GM19035 (cell line): Measurements from ENCODE around the gene BCAN.
"Not testable (repeated sequence)": the region's sequence is repeated elsewhere in the genome, so short reads cannot be mapped to it uniquely, and the experiment has no call there.

Experiments used
- ATAC-seq: cut with Tn5 transposase; IDR thresholded peaks from one replicate; pipeline ENCODE4 v1.9.1; 2021; ENCODE audit not compliant: unreplicated experiment

The BCAN gene

GRCh38 chr1:156641761-156642264 is at the start of gene BCAN:
TSS of gene BCAN (plus strand) at chr1:156642117. CDS start at chr1:156646055, 3,938 bp downstream.
- ATAC-seq = no peak

- ATAC-seq = no peak
Measured at GRCh38 chr1:156592158-156592909, 49.6 kb upstream of the BCAN start.

- no peak for ATAC-seq
Measured at GRCh38 chr1:156592910-156593660, 48.8 kb upstream of the BCAN start.

- ATAC-seq = no peak
Measured at GRCh38 chr1:156593661-156593989, 48.3 kb upstream of the BCAN start.

- no peak for ATAC-seq
Measured at GRCh38 chr1:156594190-156594589, 47.7 kb upstream of the BCAN start.

- no peak for ATAC-seq
Measured at GRCh38 chr1:156595016-156595415, 46.9 kb upstream of the BCAN start.

GRCh38 chr1:156596426-156596825 is 45.5 kb upstream of the BCAN start:
- no peak for ATAC-seq

GRCh38 chr1:156598125-156598524 is 43.8 kb upstream of the BCAN start:
- no peak for ATAC-seq

GRCh38 chr1:156598731-156599432 is 43.0 kb upstream of the BCAN start:
- ATAC-seq = no peak

GRCh38 chr1:156599811-156600210 is 42.1 kb upstream of the BCAN start:
- no peak for ATAC-seq

- peak; percentile 5 for ATAC-seq
Measured at GRCh38 chr1:156600733-156601121, 41.2 kb upstream of the BCAN start.

GRCh38 chr1:156601122-156601830 is 40.6 kb upstream of the BCAN start, which contains the start of gene GPATCH4:
TSS of gene GPATCH4 (minus strand) at chr1:156601479.
- peak; percentile 62 for ATAC-seq

GRCh38 chr1:156601892-156602291 is 40.0 kb upstream of the BCAN start:
- no peak for ATAC-seq

- no peak for ATAC-seq
Measured at GRCh38 chr1:156602557-156602993, 39.3 kb upstream of the BCAN start.

GRCh38 chr1:156607344-156607743 is 34.6 kb upstream of the BCAN start:
- ATAC-seq = not testable (repeated sequence)

- ATAC-seq = peak; percentile 62
Measured at GRCh38 chr1:156608036-156608674, 33.8 kb upstream of the BCAN start.

GRCh38 chr1:156608981-156609380 is 32.9 kb upstream of the BCAN start:
- no peak for ATAC-seq

GRCh38 chr1:156610072-156610471 is 31.8 kb upstream of the BCAN start:
- ATAC-seq = not testable (repeated sequence)

- no peak for ATAC-seq
Measured at GRCh38 chr1:156612666-156613065, 29.3 kb upstream of the BCAN start.

- no peak for ATAC-seq
Measured at GRCh38 chr1:156615946-156616345, 26.0 kb upstream of the BCAN start.
